Measurements from ENCODE around the gene POU2AF2.
A peak's percentile ranks its signal among the peaks of the same experiment; 100 is the strongest.
"Not testable (repeated sequence)": the region's sequence is repeated elsewhere in the genome, so short reads cannot be mapped to it uniquely, and the experiment has no call there.

Gene POU2AF2

GRCh38 chr11:111259896-111260295, 14.4 kb downstream of the POU2AF2 start:
- DNase-seq, result no peak

GRCh38 chr11:111260811-111261210, 15.3 kb downstream of the POU2AF2 start:
- no peak for DNase-seq

- DNase-seq, result no peak
Measured at GRCh38 chr11:111264646-111265045, 19.1 kb downstream of the POU2AF2 start.

GRCh38 chr11:111265421-111265820, 19.9 kb downstream of the POU2AF2 start:
- peak; percentile 2 for DNase-seq

GRCh38 chr11:111268303-111268702, 22.8 kb downstream of the POU2AF2 start:
- DNase-seq, result not testable (repeated sequence)

- DNase-seq, result peak; percentile 1
Measured at GRCh38 chr11:111269146-111269868, 23.8 kb downstream of the POU2AF2 start.

GRCh38 chr11:111272420-111272819, 26.9 kb downstream of the POU2AF2 start:
- DNase-seq, result no peak

- no peak for DNase-seq
Measured at GRCh38 chr11:111282562-111283075, 37.1 kb downstream of the POU2AF2 start.

GRCh38 chr11:111283945-111284481, 38.5 kb downstream of the POU2AF2 start:
- no peak for DNase-seq

GRCh38 chr11:111285189-111286091, 39.9 kb downstream of the POU2AF2 start:
- DNase-seq, result no peak

GRCh38 chr11:111291764-111292163, 46.2 kb downstream of the POU2AF2 start:
- DNase-seq, result no peak

- DNase-seq, result not testable (repeated sequence)
Measured at GRCh38 chr11:111292408-111292807, 46.9 kb downstream of the POU2AF2 start.

GRCh38 chr11:111296196-111296595, 50.7 kb downstream of the POU2AF2 start:
- no peak for DNase-seq

- no peak for DNase-seq
Measured at GRCh38 chr11:111297696-111298095, 52.2 kb downstream of the POU2AF2 start.

GRCh38 chr11:111298413-111299100, 53.0 kb downstream of the POU2AF2 start, which contains the start of gene POU2AF3:
Gene POU2AF3, plus strand, starts transcription at chr11:111298546. Its CDS starts 36 bp downstream, at chr11:111298582.
- no peak for DNase-seq

GRCh38 chr11:111299101-111300026, 53.8 kb downstream of the POU2AF2 start:
- no peak for DNase-seq

GRCh38 chr11:111300569-111300968, 55.0 kb downstream of the POU2AF2 start:
- no peak for DNase-seq

- DNase-seq, result peak; percentile 76
Measured at GRCh38 chr11:111301004-111301841, 55.7 kb downstream of the POU2AF2 start.

GRCh38 chr11:111301842-111302118, 56.3 kb downstream of the POU2AF2 start:
- no peak for DNase-seq

- DNase-seq, result no peak
Measured at GRCh38 chr11:111302298-111302697, 56.8 kb downstream of the POU2AF2 start.

GRCh38 chr11:111303461-111303860, 57.9 kb downstream of the POU2AF2 start:
- DNase-seq, result no peak
